SKM-1 (cell line): ENCODE data around the gene ABCC8.

ENCODE experiments used
- DNase-seq: peaks from one replicate; lab custom pipeline; 2025; ENCODE audit not compliant: unreplicated experiment; lab: John Stamatoyannopoulos, UW

Gene ABCC8

GRCh38 chr11:17406082-17406817 lies 70.4 kb downstream of the ABCC8 start:
- DNase-seq, result no peak

GRCh38 chr11:17405232-17406005 lies 71.2 kb downstream of the ABCC8 start:
- no peak for DNase-seq

GRCh38 chr11:17403980-17404759 lies 72.5 kb downstream of the ABCC8 start:
- no peak for DNase-seq

- no peak for DNase-seq
Observed at GRCh38 chr11:17402486-17402885, 74.2 kb downstream of the ABCC8 start.

GRCh38 chr11:17401841-17402240 lies 74.8 kb downstream of the ABCC8 start:
- no peak for DNase-seq

GRCh38 chr11:17401316-17401715 lies 75.3 kb downstream of the ABCC8 start:
- no peak for DNase-seq

- no peak for DNase-seq
Observed at GRCh38 chr11:17400048-17400775, 76.4 kb downstream of the ABCC8 start.

- DNase-seq, result no peak
Observed at GRCh38 chr11:17399236-17399635, 77.4 kb downstream of the ABCC8 start.

- no peak for DNase-seq
Observed at GRCh38 chr11:17397311-17398002, 79.2 kb downstream of the ABCC8 start.

GRCh38 chr11:17396598-17397310 lies 79.9 kb downstream of the ABCC8 start:
- DNase-seq, result no peak

GRCh38 chr11:17395978-17396377 lies 80.7 kb downstream of the ABCC8 start:
- no peak for DNase-seq

GRCh38 chr11:17395554-17395961 lies 81.1 kb downstream of the ABCC8 start:
- no peak for DNase-seq

GRCh38 chr11:17394743-17395390 lies 81.8 kb downstream of the ABCC8 start:
- DNase-seq, result no peak

GRCh38 chr11:17393472-17393871 lies 83.2 kb downstream of the ABCC8 start:
- no peak for DNase-seq

GRCh38 chr11:17392872-17393271 lies 83.8 kb downstream of the ABCC8 start:
- no peak for DNase-seq

GRCh38 chr11:17391493-17392355 lies 84.9 kb downstream of the ABCC8 start:
- DNase-seq, result no peak

- no peak for DNase-seq
Observed at GRCh38 chr11:17389957-17390649, 86.5 kb downstream of the ABCC8 start.
